PFSK-1 (cell line): ENCODE results near the gene TRAF1.

Experiments
- FOXP2 ChIP-seq: optimal IDR thresholded peaks from 2 replicates; pipeline ENCODE3; 2011; ENCODE audit warnings: borderline replicate concordance, control low read depth, inconsistent platforms; ENCODE audit not compliant: insufficient read depth; ENCODE audit errors: extremely low read length, extremely low read depth
- TAF1 ChIP-seq: IDR thresholded peaks from 2 replicates; pipeline ENCODE4 v1.6.1; 2012; ENCODE audit warnings: low read length, control low read depth, borderline replicate concordance; ENCODE audit not compliant: insufficient read depth

DNA sequence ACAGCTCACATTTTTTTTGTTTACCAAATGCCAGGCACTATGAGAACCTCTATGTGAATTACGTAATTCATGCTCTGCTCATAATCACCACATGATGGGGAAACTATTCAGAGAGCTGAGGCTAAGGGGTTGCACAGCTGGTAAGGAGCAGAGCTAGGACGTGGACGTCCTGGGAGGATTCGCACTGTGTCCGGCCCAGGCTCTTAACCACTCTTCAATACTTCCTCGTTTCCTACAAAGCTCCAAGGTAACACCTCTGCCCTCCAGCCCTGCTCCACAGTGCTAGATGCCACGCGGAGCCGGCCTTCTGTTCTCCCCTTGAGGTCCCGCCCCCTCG is 58.3 kb downstream of the TRAF1 start:
- no peak for TF ChIP-seq FOXP2
- TF ChIP-seq TAF1, result no peak
